ENCODE measurements around the gene HYDIN.

DNA sequence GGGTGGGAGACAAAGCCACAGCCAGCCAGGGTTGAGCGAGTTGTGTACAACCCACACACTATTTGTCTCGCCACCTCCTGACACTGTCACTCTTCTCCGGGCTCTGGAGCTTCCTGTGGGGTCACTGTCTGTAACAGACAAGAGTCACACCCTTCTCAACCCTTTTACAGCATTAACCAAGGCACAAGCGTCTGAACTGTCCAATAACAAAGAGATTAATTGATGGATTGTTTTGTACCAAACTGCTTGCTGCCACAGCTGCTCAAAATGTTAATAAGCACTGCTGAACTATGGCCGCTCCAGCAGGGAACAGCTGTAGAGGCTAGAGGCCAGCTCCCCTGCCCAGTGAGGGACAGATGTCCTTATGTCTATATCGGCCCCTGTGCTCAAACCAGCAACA, 25.2 kb upstream of the HYDIN start:
- TF ChIP-seq POLR2AphosphoS5 (IDR thresholded peaks at IDR 0.05) (no peak), POLR2A (IDR thresholded peaks at IDR 0.05) (no peak), EP300 (IDR thresholded peaks at IDR 0.05) (no peak)
- TF ChIP-seq, protein P1, sequence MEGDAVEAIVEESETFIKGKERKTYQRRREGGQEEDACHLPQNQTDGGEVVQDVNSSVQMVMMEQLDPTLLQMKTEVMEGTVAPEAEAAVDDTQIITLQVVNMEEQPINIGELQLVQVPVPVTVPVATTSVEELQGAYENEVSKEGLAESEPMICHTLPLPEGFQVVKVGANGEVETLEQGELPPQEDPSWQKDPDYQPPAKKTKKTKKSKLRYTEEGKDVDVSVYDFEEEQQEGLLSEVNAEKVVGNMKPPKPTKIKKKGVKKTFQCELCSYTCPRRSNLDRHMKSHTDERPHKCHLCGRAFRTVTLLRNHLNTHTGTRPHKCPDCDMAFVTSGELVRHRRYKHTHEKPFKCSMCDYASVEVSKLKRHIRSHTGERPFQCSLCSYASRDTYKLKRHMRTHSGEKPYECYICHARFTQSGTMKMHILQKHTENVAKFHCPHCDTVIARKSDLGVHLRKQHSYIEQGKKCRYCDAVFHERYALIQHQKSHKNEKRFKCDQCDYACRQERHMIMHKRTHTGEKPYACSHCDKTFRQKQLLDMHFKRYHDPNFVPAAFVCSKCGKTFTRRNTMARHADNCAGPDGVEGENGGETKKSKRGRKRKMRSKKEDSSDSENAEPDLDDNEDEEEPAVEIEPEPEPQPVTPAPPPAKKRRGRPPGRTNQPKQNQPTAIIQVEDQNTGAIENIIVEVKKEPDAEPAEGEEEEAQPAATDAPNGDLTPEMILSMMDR (IDR thresholded peaks at IDR 0.05): no peak

Data from suprapubic skin (tissue), 4 donors.